GM23338 (cell line): Measurements from ENCODE around the gene BMPR2. TPM values are rescaled to one million over a fixed set of nuclear protein-coding genes. Genes with fewer than 3 reads are reported as not detected.

Experiments
- ATAC-seq: fragments of 200-7000 bp; cut with Tn5 transposase; 3 replicates; pipeline ENCODE4 v1.9.1; 2020
- DNase-seq: peaks from one replicate; pipeline ENCODE4 v3.0.0-alpha.2; 2015; ENCODE audit warnings: low spot score
- H2AFZ ChIP-seq: fragments of 200-600 bp; sonication (generic); 2 replicates; pipeline ENCODE4 v1.8.0; 2016; ENCODE audit warnings: antibody characterized with exemption, mild to moderate bottlenecking, moderate library complexity
- H3F3A ChIP-seq: fragments of 200-600 bp; sonication (generic); replicated peaks from 2 replicates; pipeline ENCODE4 v1.8.0; 2017; ENCODE audit warnings: antibody characterized with exemption, mixed run types, low read depth
- H3K27ac ChIP-seq: fragments of 200-600 bp; sonication (generic); 2 replicates; pipeline ENCODE4 v1.6.1; 2016; ENCODE audit warnings: low read depth
- H3K27me3 ChIP-seq: fragments of 200-600 bp; sonication (generic); 2 replicates; pipeline ENCODE4 v1.8.0; 2016; ENCODE audit warnings: mild to moderate bottlenecking, mixed run types, moderate library complexity; ENCODE audit not compliant: insufficient read depth
- H3K36me3 ChIP-seq: fragments of 200-600 bp; sonication (generic); 2 replicates; pipeline ENCODE4 v1.8.0; 2016; ENCODE audit warnings: mild to moderate bottlenecking; ENCODE audit not compliant: insufficient read depth
- H3K4me1 ChIP-seq: fragments of 200-600 bp; sonication (generic); 2 replicates; pipeline ENCODE4 v1.8.0; 2016; ENCODE audit warnings: mild to moderate bottlenecking, moderate library complexity; ENCODE audit not compliant: insufficient read depth
- H3K4me2 ChIP-seq: fragments of 200-600 bp; sonication (generic); 2 replicates; pipeline ENCODE4 v1.7.1; 2017; ENCODE audit warnings: mixed run types
- H3K4me3 ChIP-seq: fragments of 200-600 bp; sonication (generic); 2 replicates; pipeline ENCODE4 v1.6.1; 2016; ENCODE audit warnings: mixed run types
- H3K79me2 ChIP-seq: fragments of 200-600 bp; sonication (generic); replicated peaks from 2 replicates; pipeline ENCODE4 v1.8.0; 2017; ENCODE audit warnings: mild to moderate bottlenecking; ENCODE audit not compliant: insufficient read depth
- H3K9me2 ChIP-seq: fragments of 200-600 bp; sonication (generic); 2 replicates; pipeline ENCODE4 v1.8.0; 2017; ENCODE audit not compliant: insufficient read depth
- H4K20me1 ChIP-seq: fragments of 200-600 bp; sonication (generic); replicated peaks from 2 replicates; pipeline ENCODE4 v1.8.0; 2017; ENCODE audit warnings: mild to moderate bottlenecking; ENCODE audit not compliant: insufficient read depth
- H3K27ac Mint-ChIP-seq: 2 replicates; pipeline ENCODE4 v1.8.0; 2020; ENCODE audit warnings: inconsistent platforms, mild to moderate bottlenecking, moderate library complexity, mixed read lengths
- H3K27me3 Mint-ChIP-seq: 3 replicates; pipeline ENCODE4 v1.8.0; 2022; ENCODE audit warnings: low read depth, mild to moderate bottlenecking, moderate library complexity, mixed read lengths, inconsistent platforms; ENCODE audit not compliant: insufficient read depth, poor library complexity
- H3K36me3 Mint-ChIP-seq: 3 replicates; pipeline ENCODE4 v1.8.0; 2021; ENCODE audit warnings: low read depth, mild to moderate bottlenecking, inconsistent platforms, moderate library complexity, mixed read lengths
- H3K4me1 Mint-ChIP-seq: 3 replicates; pipeline ENCODE4 v1.8.0; 2020; ENCODE audit warnings: mild to moderate bottlenecking, inconsistent platforms, mixed read lengths
- H3K4me3 Mint-ChIP-seq: 3 replicates; pipeline ENCODE4 v1.8.0; 2021; ENCODE audit warnings: moderate library complexity, mild to moderate bottlenecking, inconsistent platforms, mixed read lengths
- H3K9me3 Mint-ChIP-seq: 3 replicates; pipeline ENCODE4 v1.8.0; 2020; ENCODE audit warnings: moderate library complexity, mild to moderate bottlenecking, inconsistent platforms, mixed read lengths
- CREB1 ChIP-seq: fragments of 250-450 bp; sonication (Bioruptor Pico); IDR thresholded peaks from 2 replicates; pipeline ENCODE4 v1.5.0; 2020; ENCODE audit warnings: low read depth, mild to moderate bottlenecking, moderate library complexity
- EZH2 ChIP-seq: fragments of 200-600 bp; sonication (generic); IDR thresholded peaks from one replicate; pipeline ENCODE4 v1.8.0; 2017; ENCODE audit warnings: antibody characterized with exemption, mild to moderate bottlenecking, low read depth; ENCODE audit not compliant: unreplicated experiment
- EZH2phosphoT487 ChIP-seq: fragments of 200-600 bp; sonication (generic); IDR thresholded peaks from one replicate; pipeline ENCODE4 v1.8.1; 2018; ENCODE audit warnings: antibody characterized with exemption; ENCODE audit not compliant: unreplicated experiment
- ZNF462 ChIP-seq: fragments of 250-450 bp; sonication (Bioruptor Pico); IDR thresholded peaks from 2 replicates; pipeline ENCODE4 v1.5.0; 2020; ENCODE audit warnings: mild to moderate bottlenecking, moderate library complexity
- polyA plus RNA-seq: library from polyadenylated mRNA; unstranded; fragments of >200 nt; fragmentation: Nextera tagmentation; extraction: Ambion mirVana; gene quantifications from 2 replicates; pipeline ENCODE4 v1.2.1, GENCODE V29; 2016
- total RNA-seq: library from RNA; depleted of rRNA; stranded (reverse); fragments of >200 nt; shearing (Covaris generic); gene quantifications from 2 replicates; pipeline ENCODE4 v1.2.3, GENCODE V29; 2014

BMPR2 gene
- total and polyA plus RNA-seq, 2 experiments from 2014 or later = 6.7 to 21.6 TPM

- Histone ChIP-seq H2AFZ (no peak overlapping the region), H3F3A (0 out of 2 replicates have a peak, but pooled peaks cover 2% of the 10 kb centered on the region), H3K9me2 (no peaks in the 10 kb centered on the region), H3K79me2 (peaks cover 90% of the 10 kb centered on the region), H3K27ac (no peak overlapping the region), H4K20me1 (0 out of 2 replicates have a peak, but pooled peaks cover 3% of the 10 kb centered on the region), H3K4me2 (no peak overlapping the region), H3K36me3 (no peaks in the 10 kb centered on the region), H3K4me3 (no peak overlapping the region), H3K27me3 (no peaks in the 10 kb centered on the region), H3K4me1 (peaks cover 16% of the 10 kb centered on the region)
- Mint-ChIP-seq H3K4me1 (peaks cover 7% of the 10 kb centered on the region; the same call in 2 of the 3 replicates), H3K27me3 (peaks cover 3% of the 10 kb centered on the region), H3K27ac (no peak overlapping the region), H3K4me3 (no peak overlapping the region), H3K9me3 (no peaks in the 10 kb centered on the region; the same call in 2 of the 3 replicates), H3K36me3 (no peaks in the 10 kb centered on the region; the same call in 2 of the 3 replicates)
- TF ChIP-seq EZH2 (no peak), EZH2phosphoT487 (no peak), CREB1 (CRISPR knock-in tag) (no peak), ZNF462 (CRISPR knock-in tag) (no peak)
- no peak for DNase-seq
- no peak for ATAC-seq
These were observed 50.6 kb downstream of the BMPR2 start for GRCh38 chr2:202426751-202427150.
